ENCODE data around the gene LCK. TPM values are rescaled to one million over a fixed set of nuclear protein-coding genes. Genes with fewer than 3 reads are reported as not detected.

LCK gene
- total and polyA plus RNA-seq, 9 of the 15 experiments (the other 6 are each of a cell fraction or from before 2014, with no cell fraction given) = 0.04 to 0.47 (median 0.13) TPM; not detected in 6

DNA sequence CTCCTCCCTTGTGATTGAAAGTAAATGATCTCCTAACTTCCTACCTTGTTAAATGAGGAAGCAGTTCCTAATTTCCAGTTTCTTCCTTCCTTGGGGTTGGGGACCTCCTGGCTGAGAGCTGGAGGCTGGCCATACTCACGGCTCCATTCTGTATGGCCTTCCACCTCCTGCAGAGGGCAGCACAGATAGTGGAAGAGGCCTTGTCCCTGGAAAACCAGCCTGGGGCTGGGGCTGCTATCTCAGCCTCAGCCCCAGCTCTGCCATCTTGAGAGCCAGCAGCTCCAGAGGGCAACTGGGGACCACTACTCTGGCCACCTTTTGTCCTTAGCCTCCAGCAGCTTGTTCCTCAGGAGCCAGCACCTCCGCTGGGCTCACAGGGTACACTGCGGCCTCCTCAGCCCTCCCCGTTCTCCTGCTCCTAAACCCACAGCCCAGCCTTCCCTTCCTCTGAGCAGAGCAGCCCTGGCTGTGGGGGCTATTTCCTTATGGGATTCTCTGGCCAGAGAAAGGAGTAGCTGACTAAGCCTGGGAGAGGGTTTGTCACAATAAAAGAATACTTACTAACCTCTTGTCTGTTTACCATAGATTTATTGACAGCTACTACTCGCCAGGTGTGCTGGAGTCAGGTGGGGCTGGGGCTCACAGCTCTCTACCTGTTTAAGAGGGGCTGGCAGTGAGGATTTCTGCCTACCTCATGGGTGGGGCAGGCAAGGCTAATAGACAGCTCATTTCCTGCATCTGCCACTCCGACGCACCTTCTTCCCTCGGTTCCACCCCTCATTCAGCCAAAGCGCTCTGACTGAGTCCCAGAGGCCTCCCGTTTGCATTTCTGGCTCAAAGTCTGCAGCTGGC, 35.2 kb upstream of the LCK start (continued):
- TF ChIP-seq ZNF592 (IDR thresholded peaks at IDR 0.05) = no peak
- no peak for TF ChIP-seq ZNF324 (CRISPR knock-in tag; IDR thresholded peaks at IDR 0.05)
- TF ChIP-seq BDP1 (IDR thresholded peaks at IDR 0.05; ENCODE audit: insufficient read depth, insufficient read length) = no peak
- TF ChIP-seq ATF4 (CRISPR knock-in tag; IDR thresholded peaks at IDR 0.05) = no peak
- TF ChIP-seq TFAM (CRISPR knock-in tag; conservative IDR thresholded peaks at IDR 0.05) = no peak
- TF ChIP-seq ZZZ3 (IDR thresholded peaks at IDR 0.05) = no peak
- TF ChIP-seq POLR2H (tag; IDR thresholded peaks at IDR 0.05; ENCODE audit: low read depth) = no peak
- TF ChIP-seq RCOR1 (IDR thresholded peaks at IDR 0.05; ENCODE audit: borderline replicate concordance in 1 of 2, low read depth in 2 of 2, low read length in 2 of 2) = 0 out of 4 replicates have a peak, but pooled peaks of 1 of the 2 experiments have one; percentile 46
- no peak for TF ChIP-seq ZNF77 (CRISPR knock-in tag; IDR thresholded peaks at IDR 0.05)
- no peak for TF ChIP-seq ZNF121 (CRISPR knock-in tag; conservative IDR thresholded peaks at IDR 0.05)
- no peak for TF ChIP-seq BMI1 (IDR thresholded peaks at IDR 0.05; ENCODE audit: low read length)
- peak; percentile 82 to 88 for TF ChIP-seq RAD21 (CRISPR knock-in tag; conservative IDR thresholded peaks at IDR 0.05 in 1 of 2, IDR thresholded peaks at IDR 0.05 in 1 of 2)
- no peak for TF ChIP-seq ATF3 (IDR thresholded peaks at IDR 0.05)
- 0 out of 2 replicates have a peak, but pooled peaks have one; percentile 18 for TF ChIP-seq ATF3 (CRISPR knock-in tag; conservative IDR thresholded peaks at IDR 0.05)
- TF ChIP-seq, protein P1, sequence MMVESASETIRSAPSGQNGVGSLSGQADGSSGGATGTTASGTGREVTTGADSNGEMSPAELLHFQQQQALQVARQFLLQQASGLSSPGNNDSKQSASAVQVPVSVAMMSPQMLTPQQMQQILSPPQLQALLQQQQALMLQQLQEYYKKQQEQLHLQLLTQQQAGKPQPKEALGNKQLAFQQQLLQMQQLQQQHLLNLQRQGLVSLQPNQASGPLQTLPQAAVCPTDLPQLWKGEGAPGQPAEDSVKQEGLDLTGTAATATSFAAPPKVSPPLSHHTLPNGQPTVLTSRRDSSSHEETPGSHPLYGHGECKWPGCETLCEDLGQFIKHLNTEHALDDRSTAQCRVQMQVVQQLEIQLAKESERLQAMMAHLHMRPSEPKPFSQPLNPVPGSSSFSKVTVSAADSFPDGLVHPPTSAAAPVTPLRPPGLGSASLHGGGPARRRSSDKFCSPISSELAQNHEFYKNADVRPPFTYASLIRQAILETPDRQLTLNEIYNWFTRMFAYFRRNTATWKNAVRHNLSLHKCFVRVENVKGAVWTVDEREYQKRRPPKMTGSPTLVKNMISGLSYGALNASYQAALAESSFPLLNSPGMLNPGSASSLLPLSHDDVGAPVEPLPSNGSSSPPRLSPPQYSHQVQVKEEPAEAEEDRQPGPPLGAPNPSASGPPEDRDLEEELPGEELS (CRISPR knock-in tag; IDR thresholded peaks at IDR 0.05; ENCODE audit: borderline replicate concordance) = no peak
- TF ChIP-seq RB1 (IDR thresholded peaks at IDR 0.05; ENCODE audit: low read depth) = peak; percentile 70; the same call in 1 of the 2 replicates
- TF ChIP-seq TEAD1 (CRISPR knock-in tag; IDR thresholded peaks at IDR 0.05) = no peak
- 0 out of 2 replicates have a peak, but pooled peaks have one; percentile 27 for TF ChIP-seq NFIC (IDR thresholded peaks at IDR 0.05)
- TF ChIP-seq ZNF584 (CRISPR knock-in tag; IDR thresholded peaks at IDR 0.05; ENCODE audit: low read depth) = no peak
- TF ChIP-seq SMARCE1 (IDR thresholded peaks at IDR 0.05) = no peak

Data from K562 (cell line).